Esophagus muscularis mucosa (tissue), 4 donors: ENCODE data around the gene MAPK7. TPM values are rescaled to one million over a fixed set of nuclear protein-coding genes. Genes with fewer than 3 reads are reported as not detected.

Source experiments
- DNase-seq: peaks from one replicate; pipeline ENCODE4 v3.0.0-alpha.2; 2017; ENCODE audit errors: extremely low spot score
- H3K27ac ChIP-seq, 4 donors: fragments of 200-600 bp; sonication (generic); replicated peaks in 1 of 4; 1 replicate in 3 of 4; 2 replicates in 1 of 4; pipeline ENCODE4 v1.5.1; 2016 to 2019; ENCODE audit warnings: mild to moderate bottlenecking in 1 of 4
- H3K27me3 ChIP-seq, 4 donors: fragments of 200-600 bp; sonication (generic); one replicate each; pipeline versions ENCODE4 v1.5.1 to v1.6.0; 2016 to 2019
- H3K36me3 ChIP-seq, 4 donors: fragments of 200-600 bp; sonication (generic); one replicate each; pipeline ENCODE4 v1.5.1; 2016 to 2019
- H3K4me1 ChIP-seq, 4 donors: fragments of 200-600 bp; sonication (generic); one replicate each; pipeline ENCODE4 v1.5.1; 2016 to 2019
- H3K4me3 ChIP-seq, 4 donors: fragments of 200-600 bp; sonication (generic); 1 replicate in 2 of 4; 2 replicates in 2 of 4; pipeline ENCODE4 v1.5.1; 2016 to 2019; ENCODE audit warnings: mild to moderate bottlenecking in 4 of 4, moderate library complexity in 1 of 4
- H3K9me3 ChIP-seq, 4 donors: fragments of 200-600 bp; sonication (generic); 1 replicate in 3 of 4; 2 replicates in 1 of 4; pipeline ENCODE4 v1.5.1; 2016 to 2019
- EP300 ChIP-seq: sonication (generic); formaldehyde crosslinking; IDR thresholded peaks from one replicate; pipeline ENCODE4 v1.6.1; 2017; ENCODE audit warnings: antibody characterized with exemption
- POLR2A ChIP-seq: fragments of 450-650 bp; IDR thresholded peaks from one replicate; pipeline ENCODE4 v1.6.1; 2017; ENCODE audit warnings: antibody characterized with exemption, moderate library complexity, mild to moderate bottlenecking, low read depth
- POLR2AphosphoS5 ChIP-seq, 2 donors: sonication (generic); formaldehyde crosslinking; IDR thresholded peaks; one replicate each; pipeline ENCODE4 v1.6.1; 2017; ENCODE audit warnings: antibody characterized with exemption in 2 of 2
- WGBS: methylation state at CpG from one replicate; pipeline ENCODE4 v1.1.5; 2018; 5-methylcytosine and 5-hydroxymethylcytosine counted together
- intact Hi-C: fragments of 100-400 bp; cut with DNase I; formaldehyde crosslinking; loops from one replicate; pipeline ENCODE4 v1.15.1; 2023
- total RNA-seq, 4 donors: library from RNA; depleted of rRNA; stranded (reverse); fragments of >200 nt; gene quantifications; one replicate each; pipeline versions ENCODE4 v1.1.0 to v1.2.1, GENCODE V29; 2016
- TF ChIP-seq, protein P1 (sequence below), 3 experiments: fragments of 200-600 bp in 2 of 3; fragments of 450-650 bp in 1 of 3; sonication (generic) in 2 of 3; IDR thresholded peaks; one replicate each; pipeline ENCODE4 v1.5.1; 2017 to 2019; ENCODE audit warnings: antibody characterized with exemption in 3 of 3, mild to moderate bottlenecking in 2 of 3, moderate library complexity in 1 of 3

The MAPK7 gene
- total RNA-seq, 4 donors from 2014 or later = 26.3 to 41.4 (median 33.2) TPM

DNA sequence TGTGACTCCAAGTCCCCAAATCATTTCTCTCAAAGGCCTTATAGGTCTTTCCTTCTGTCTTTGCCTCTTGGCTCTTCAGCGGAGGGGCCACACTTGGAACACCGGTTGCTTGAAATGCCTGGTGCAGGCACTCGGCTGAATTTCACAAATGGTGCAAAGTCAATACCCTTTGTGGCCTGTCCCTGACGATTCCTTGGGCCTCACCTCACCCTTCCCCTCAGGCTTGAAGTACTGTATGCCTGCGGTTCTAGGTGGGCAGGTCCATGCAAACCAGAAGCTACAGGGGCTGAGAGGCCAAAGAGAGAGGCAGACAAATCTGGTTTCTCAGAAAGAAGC, 11.7 kb upstream of the MAPK7 start:
- Histone ChIP-seq H3K36me3 (no peaks in the 10 kb centered on the region), H3K27me3 (no peaks in the 10 kb centered on the region), H3K4me1 (peaks cover 27 to 32% (median 28%) of the 10 kb centered on the region in 4 donors), H3K4me3 (no peak overlapping the region), H3K27ac (no peak overlapping the region), H3K9me3 (no peaks in the 10 kb centered on the region)
- WGBS = 95% methylated on average over 5 of the region's 5 CpGs
- intact Hi-C loops = loop anchor here (10.0 kb wide), 2 partner anchors 138 to 398 kb away; no protein-coding TSS in a partner anchor
- TF ChIP-seq POLR2AphosphoS5 (IDR thresholded peaks at IDR 0.05) (no peak), POLR2A (no peak), EP300 (no peak)
- TF ChIP-seq, protein P1, sequence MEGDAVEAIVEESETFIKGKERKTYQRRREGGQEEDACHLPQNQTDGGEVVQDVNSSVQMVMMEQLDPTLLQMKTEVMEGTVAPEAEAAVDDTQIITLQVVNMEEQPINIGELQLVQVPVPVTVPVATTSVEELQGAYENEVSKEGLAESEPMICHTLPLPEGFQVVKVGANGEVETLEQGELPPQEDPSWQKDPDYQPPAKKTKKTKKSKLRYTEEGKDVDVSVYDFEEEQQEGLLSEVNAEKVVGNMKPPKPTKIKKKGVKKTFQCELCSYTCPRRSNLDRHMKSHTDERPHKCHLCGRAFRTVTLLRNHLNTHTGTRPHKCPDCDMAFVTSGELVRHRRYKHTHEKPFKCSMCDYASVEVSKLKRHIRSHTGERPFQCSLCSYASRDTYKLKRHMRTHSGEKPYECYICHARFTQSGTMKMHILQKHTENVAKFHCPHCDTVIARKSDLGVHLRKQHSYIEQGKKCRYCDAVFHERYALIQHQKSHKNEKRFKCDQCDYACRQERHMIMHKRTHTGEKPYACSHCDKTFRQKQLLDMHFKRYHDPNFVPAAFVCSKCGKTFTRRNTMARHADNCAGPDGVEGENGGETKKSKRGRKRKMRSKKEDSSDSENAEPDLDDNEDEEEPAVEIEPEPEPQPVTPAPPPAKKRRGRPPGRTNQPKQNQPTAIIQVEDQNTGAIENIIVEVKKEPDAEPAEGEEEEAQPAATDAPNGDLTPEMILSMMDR (IDR thresholded peaks at IDR 0.05) = no peak
- DNase-seq = no peak

DNA sequence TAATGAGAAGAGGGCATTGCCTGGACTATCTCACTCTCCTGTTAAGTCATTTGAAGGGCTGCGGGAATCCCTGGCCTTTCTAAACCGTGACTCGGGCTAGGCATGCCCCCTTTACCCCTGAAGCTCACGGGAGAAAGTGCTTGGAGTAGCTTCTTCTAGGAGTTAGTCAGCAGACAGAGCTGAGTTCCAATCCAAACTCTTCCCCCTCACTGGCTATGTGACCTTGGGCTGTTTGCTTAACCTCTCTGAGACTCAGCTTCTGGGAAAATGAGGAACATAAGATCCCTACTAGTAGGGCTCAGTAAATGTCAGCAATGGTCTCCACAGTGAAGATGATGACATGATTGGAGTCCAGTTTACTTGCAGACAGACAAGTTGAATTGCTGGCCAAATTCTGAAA, 10.1 kb upstream of the MAPK7 start:
- no peak for TF ChIP-seq EP300
- no peak for TF ChIP-seq POLR2A
- TF ChIP-seq, protein P1 (IDR thresholded peaks at IDR 0.05) = no peak
- TF ChIP-seq POLR2AphosphoS5 (IDR thresholded peaks at IDR 0.05) = no peak
- intact Hi-C loops = loop anchor here (10.0 kb wide), 2 partner anchors 137 to 397 kb away; no protein-coding TSS in a partner anchor
- WGBS = 100% methylated on average over 4 of the region's 4 CpGs
- Histone ChIP-seq H3K4me3 (no peak overlapping the region), H3K27ac (no peak overlapping the region), H3K9me3 (no peaks in the 10 kb centered on the region), H3K4me1 (peaks cover 16 to 21% (median 17%) of the 10 kb centered on the region in 4 donors), H3K36me3 (no peaks in the 10 kb centered on the region), H3K27me3 (no peaks in the 10 kb centered on the region)
- no peak for DNase-seq

DNA sequence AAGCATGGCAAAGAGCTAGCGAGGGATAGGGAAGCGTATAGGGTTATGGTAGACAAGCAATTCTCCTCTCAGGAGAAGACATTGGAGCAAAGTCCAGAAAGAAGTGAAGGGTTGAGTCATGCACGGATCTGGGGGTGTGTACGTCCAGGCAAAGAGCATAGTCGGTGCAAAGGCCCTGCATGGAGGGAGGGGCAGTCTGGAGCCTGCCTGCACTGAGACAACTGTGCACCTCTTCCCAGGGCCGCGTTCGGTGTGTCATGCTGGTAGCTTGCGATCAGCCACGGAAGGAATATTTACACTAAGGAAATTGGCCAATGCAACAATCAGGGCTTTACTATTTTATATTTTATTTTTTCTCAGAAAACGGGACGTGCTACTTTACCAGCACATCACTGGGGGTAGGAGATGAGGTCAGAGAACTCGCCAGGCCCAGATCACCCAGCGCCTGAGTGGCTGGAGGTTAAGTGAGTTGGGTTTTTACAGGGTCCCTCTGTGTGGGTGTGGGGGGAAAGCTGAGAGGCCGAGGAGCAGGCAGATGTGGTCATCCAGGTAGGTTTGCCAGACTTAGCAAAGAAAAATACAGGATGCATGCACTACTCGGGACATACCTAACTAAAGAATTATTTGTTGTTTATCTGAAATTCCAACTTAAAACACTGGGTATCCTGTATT, 9.1 kb upstream of the MAPK7 start:
- TF ChIP-seq EP300 = no peak
- TF ChIP-seq POLR2A = no peak
- TF ChIP-seq, protein P1 (IDR thresholded peaks at IDR 0.05) = no peak
- TF ChIP-seq POLR2AphosphoS5 (IDR thresholded peaks at IDR 0.05) = no peak
- 91% methylated on average over 16 of the region's 16 CpGs for WGBS
- no peaks in the 10 kb centered on the region for H3K27me3 ChIP-seq
- H3K4me3 ChIP-seq = no peak overlapping the region
- no peaks in the 10 kb centered on the region for H3K9me3 ChIP-seq
- intact Hi-C loops = loop anchor here (10.0 kb wide), 2 partner anchors 136 to 396 kb away; no protein-coding TSS in a partner anchor
- H3K27ac ChIP-seq = no peak overlapping the region
- H3K36me3 ChIP-seq = no peaks in the 10 kb centered on the region
- peaks cover 14 to 18% (median 15%) of the 10 kb centered on the region in 4 donors for H3K4me1 ChIP-seq
- DNase-seq = no peak

DNA sequence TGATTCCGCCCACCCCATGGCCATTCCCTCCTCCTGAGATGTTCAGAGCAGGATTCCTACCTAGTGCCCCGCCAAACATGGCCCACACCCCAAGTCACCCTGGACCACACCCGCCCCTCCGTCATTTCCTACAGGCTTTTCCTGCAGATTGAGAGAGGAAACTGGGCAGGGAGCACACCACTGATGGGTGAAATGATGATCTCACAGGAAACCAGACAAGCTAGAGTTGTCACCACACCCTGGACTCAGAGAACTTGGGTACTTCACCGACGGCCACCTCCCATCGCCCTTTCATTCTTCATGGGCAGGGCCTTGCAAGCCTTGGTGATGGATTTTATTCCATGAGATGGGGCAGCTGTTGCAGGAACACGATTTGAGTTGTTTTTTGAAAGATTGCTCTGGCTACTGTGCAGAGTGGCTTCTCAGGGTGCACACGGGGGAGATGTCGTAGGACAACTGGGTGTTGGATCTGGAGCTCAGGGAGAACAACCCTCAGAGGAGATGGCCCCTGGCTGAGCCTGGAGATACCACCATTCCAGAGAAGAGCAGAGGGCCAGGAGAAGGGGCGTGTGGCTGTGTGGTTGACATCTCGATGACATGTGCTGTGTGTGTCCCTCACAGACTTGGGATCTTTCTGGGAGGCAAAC, 8.3 kb upstream of the MAPK7 start:
- Histone ChIP-seq H3K9me3 (no peaks in the 10 kb centered on the region), H3K4me3 (no peak overlapping the region), H3K27me3 (no peaks in the 10 kb centered on the region), H3K4me1 (peaks cover 14 to 18% (median 15%) of the 10 kb centered on the region in 4 donors), H3K27ac (peak overlapping the region in 2 of 4 donors; percentile 9 to 14), H3K36me3 (no peaks in the 10 kb centered on the region)
- no peak for TF ChIP-seq POLR2AphosphoS5 (IDR thresholded peaks at IDR 0.05)
- TF ChIP-seq, protein P1 (IDR thresholded peaks at IDR 0.05) = no peak
- no peak for TF ChIP-seq POLR2A
- no peak for TF ChIP-seq EP300
- 78% methylated on average over 11 of the region's 12 CpGs for WGBS
- intact Hi-C loops = loop anchor here (10.0 kb wide), 2 partner anchors 135 to 395 kb away; no protein-coding TSS in a partner anchor
- DNase-seq = no peak
